Mucosa of rectum (tissue), 2 donors: ENCODE data around the gene CABP4.

Experiments
- H3K27ac ChIP-seq, 2 donors: one replicate each; pipeline ENCODE4 v1.7.0; 2013; ENCODE audit warnings: inconsistent platforms in 2 of 2, low read depth in 2 of 2, low read length in 2 of 2
- H3K27me3 ChIP-seq, 2 donors: one replicate each; pipeline ENCODE4 v1.7.0; 2013; ENCODE audit warnings: low read length in 2 of 2; ENCODE audit not compliant: control insufficient read depth in 2 of 2, insufficient read depth in 2 of 2
- H3K36me3 ChIP-seq, 2 donors: one replicate each; pipeline ENCODE4 v1.7.0; 2013; ENCODE audit warnings: low read length in 2 of 2; ENCODE audit not compliant: control insufficient read depth in 2 of 2, insufficient read depth in 2 of 2
- H3K4me1 ChIP-seq, 2 donors: one replicate each; pipeline ENCODE4 v1.7.0; 2013; ENCODE audit warnings: low read length in 2 of 2, mild to moderate bottlenecking in 1 of 2; ENCODE audit not compliant: control insufficient read depth in 2 of 2, insufficient read depth in 2 of 2
- H3K4me3 ChIP-seq, 2 donors: one replicate each; pipeline ENCODE4 v1.7.0; 2013; ENCODE audit warnings: low read length in 2 of 2
- H3K9ac ChIP-seq, 2 donors: one replicate each; pipeline ENCODE4 v1.7.0; 2013; ENCODE audit warnings: low read length in 2 of 2, low read depth in 1 of 2, mild to moderate bottlenecking in 1 of 2
- H3K9me3 ChIP-seq, 2 donors: one replicate each; pipeline ENCODE4 v1.7.0; 2013; ENCODE audit warnings: low read length in 2 of 2; ENCODE audit not compliant: control insufficient read depth in 2 of 2
- donor health status: healthy.
- donor health status: Normal muscosa, but diverticular disease.

CABP4 gene

GRCh38 chr11:67490727-67491065 lies 35.5 kb downstream of the CABP4 start:
- Histone ChIP-seq H3K27ac (no peak overlapping the region), H3K27me3 (no peaks in the 10 kb centered on the region), H3K36me3 (peaks cover 34 to 56% of the 10 kb centered on the region in 2 donors), H3K4me3 (no peak overlapping the region), H3K4me1 (peaks cover 10 to 14% of the 10 kb centered on the region in 2 donors), H3K9me3 (no peaks in the 10 kb centered on the region), H3K9ac (no peak overlapping the region)

GRCh38 chr11:67491276-67492068 lies 36.3 kb downstream of the CABP4 start:
- Histone ChIP-seq H3K27ac (no peak overlapping the region), H3K27me3 (no peaks in the 10 kb centered on the region), H3K4me3 (no peak overlapping the region), H3K36me3 (peaks cover 39 to 58% of the 10 kb centered on the region in 2 donors), H3K4me1 (peaks cover 4 to 10% of the 10 kb centered on the region in 2 donors), H3K9ac (no peak overlapping the region), H3K9me3 (no peaks in the 10 kb centered on the region)

- Histone ChIP-seq H3K36me3 (peaks cover 41 to 59% of the 10 kb centered on the region in 2 donors), H3K4me1 (peaks cover 4 to 10% of the 10 kb centered on the region in 2 donors), H3K27ac (no peak overlapping the region), H3K9ac (no peak overlapping the region), H3K4me3 (no peak overlapping the region), H3K9me3 (no peaks in the 10 kb centered on the region), H3K27me3 (no peaks in the 10 kb centered on the region)
Observed at GRCh38 chr11:67492069-67492727, 37.0 kb downstream of the CABP4 start.

GRCh38 chr11:67492801-67493547 lies 37.8 kb downstream of the CABP4 start:
- no peaks in the 10 kb centered on the region for H3K27me3 ChIP-seq
- H3K36me3 ChIP-seq, result peaks cover 45 to 56% of the 10 kb centered on the region in 2 donors
- H3K4me3 ChIP-seq, result no peak overlapping the region
- no peak overlapping the region for H3K9ac ChIP-seq
- H3K9me3 ChIP-seq, result no peaks in the 10 kb centered on the region
- peaks cover 4 to 10% of the 10 kb centered on the region in 2 donors for H3K4me1 ChIP-seq
- no peak overlapping the region for H3K27ac ChIP-seq

- Histone ChIP-seq H3K27ac (no peak overlapping the region), H3K9me3 (no peaks in the 10 kb centered on the region), H3K27me3 (no peaks in the 10 kb centered on the region), H3K36me3 (peaks cover 52 to 60% of the 10 kb centered on the region in 2 donors), H3K9ac (no peak overlapping the region), H3K4me3 (no peak overlapping the region), H3K4me1 (peaks cover 4 to 10% of the 10 kb centered on the region in 2 donors)
Observed at GRCh38 chr11:67493548-67494370, 38.6 kb downstream of the CABP4 start.

- Histone ChIP-seq H3K4me1 (peaks cover 3 to 5% of the 10 kb centered on the region in 2 donors), H3K27me3 (no peaks in the 10 kb centered on the region), H3K36me3 (peaks cover 54 to 62% of the 10 kb centered on the region in 2 donors), H3K9ac (no peak overlapping the region), H3K4me3 (no peak overlapping the region), H3K27ac (no peak overlapping the region), H3K9me3 (no peaks in the 10 kb centered on the region)
Observed at GRCh38 chr11:67494371-67495233, 39.4 kb downstream of the CABP4 start.

GRCh38 chr11:67495234-67496005 lies 40.3 kb downstream of the CABP4 start:
- Histone ChIP-seq H3K4me1 (no peaks in the 10 kb centered on the region), H3K4me3 (no peak overlapping the region), H3K36me3 (peaks cover 56 to 60% of the 10 kb centered on the region in 2 donors), H3K9ac (no peak overlapping the region), H3K27me3 (no peaks in the 10 kb centered on the region), H3K9me3 (no peaks in the 10 kb centered on the region), H3K27ac (no peak overlapping the region)

- Histone ChIP-seq H3K27me3 (no peaks in the 10 kb centered on the region), H3K36me3 (peaks cover 55 to 58% of the 10 kb centered on the region in 2 donors), H3K4me1 (no peaks in the 10 kb centered on the region), H3K9ac (no peak overlapping the region), H3K27ac (no peak overlapping the region), H3K4me3 (no peak overlapping the region), H3K9me3 (no peaks in the 10 kb centered on the region)
Observed at GRCh38 chr11:67496113-67496512, 41.0 kb downstream of the CABP4 start.
